Keratinocyte (primary cell): ENCODE data around the gene DYNLRB1. TPM values are rescaled to one million over a fixed set of nuclear protein-coding genes. Genes with fewer than 3 reads are reported as not detected.
"Not testable (repeated sequence)": the region's sequence is repeated elsewhere in the genome, so short reads cannot be mapped to it uniquely, and the experiment has no call there.

ENCODE experiments used
- DNase-seq: peaks from one replicate; pipeline ENCODE4 v3.0.0-alpha.2; 2011; ENCODE audit warnings: low read depth, missing footprints, low spot score
- FAIRE-seq: peaks from 2 replicates; lab custom pipeline; 2011; peaks lifted over from hg19 to GRCh38; lab: Jason Lieb, UNC
- H2AFZ ChIP-seq: 2 replicates; pipeline ENCODE4 v1.6.0; 2012; ENCODE audit warnings: low read length, control low read depth, inconsistent platforms; ENCODE audit not compliant: control insufficient read depth
- H3K27ac ChIP-seq: 2 replicates; pipeline ENCODE4 v1.5.1; 2011; ENCODE audit warnings: low read length; ENCODE audit not compliant: control insufficient read depth, insufficient read depth
- H3K27me3 ChIP-seq: 3 replicates; pipeline ENCODE4 v1.6.0; 2011; ENCODE audit warnings: low read length; ENCODE audit not compliant: control insufficient read depth, insufficient read depth; ENCODE audit errors: extremely low read depth
- H3K36me3 ChIP-seq, 2 experiments: 2 replicates in 1 of 2; 3 replicates in 1 of 2; pipeline ENCODE4 v1.5.1; 2011; ENCODE audit warnings: low read length in 2 of 2, mild to moderate bottlenecking in 1 of 2; ENCODE audit not compliant: control insufficient read depth in 2 of 2, insufficient read depth in 2 of 2; ENCODE audit errors: extremely low read depth in 1 of 2
- H3K4me1 ChIP-seq: 3 replicates; pipeline ENCODE4 v1.5.1; 2011; ENCODE audit warnings: low read length; ENCODE audit not compliant: control insufficient read depth, insufficient read depth; ENCODE audit errors: extremely low read depth
- H3K4me2 ChIP-seq: 3 replicates; pipeline ENCODE4 v1.6.0; 2011; ENCODE audit warnings: low read depth, low read length; ENCODE audit not compliant: control insufficient read depth, insufficient read depth; ENCODE audit errors: extremely low read depth
- H3K4me3 ChIP-seq, 3 experiments: fragments of 200-600 bp in 1 of 3; sonication (generic) in 1 of 3; 2 replicates in 2 of 3; 3 replicates in 1 of 3; pipeline ENCODE4 v1.5.1; 2011 to 2016; ENCODE audit warnings: low read length in 3 of 3, mild to moderate bottlenecking in 3 of 3, control low read depth in 2 of 3, inconsistent platforms in 1 of 3, low read depth in 1 of 3, mixed read lengths in 1 of 3, mixed run types in 1 of 3, moderate library complexity in 1 of 3; ENCODE audit not compliant: control insufficient read depth in 2 of 3, insufficient read depth in 2 of 3; ENCODE audit errors: extremely low read depth in 1 of 3
- H3K79me2 ChIP-seq: 2 replicates; pipeline ENCODE4 v1.6.0; 2012; ENCODE audit warnings: low read length; ENCODE audit not compliant: control insufficient read depth, insufficient read depth
- H3K9ac ChIP-seq: 3 replicates; pipeline ENCODE4 v1.6.0; 2011; ENCODE audit warnings: low read length; ENCODE audit not compliant: control insufficient read depth, insufficient read depth; ENCODE audit errors: extremely low read depth
- H3K9me1 ChIP-seq: 3 replicates; pipeline ENCODE4 v1.6.0; 2011; ENCODE audit warnings: low read length; ENCODE audit not compliant: control insufficient read depth, insufficient read depth; ENCODE audit errors: extremely low read depth
- H3K9me3 ChIP-seq: 2 replicates; pipeline ENCODE4 v1.5.1; 2012; ENCODE audit warnings: low read depth, low read length; ENCODE audit not compliant: control insufficient read depth
- H4K20me1 ChIP-seq: 3 replicates; pipeline ENCODE4 v1.6.0; 2011; ENCODE audit warnings: low read length; ENCODE audit not compliant: control insufficient read depth, insufficient read depth; ENCODE audit errors: extremely low read depth
- EZH2 ChIP-seq: IDR thresholded peaks from one replicate; pipeline ENCODE4 v1.6.1; 2012; ENCODE audit warnings: inconsistent platforms, mild to moderate bottlenecking, low read length, moderate library complexity
- dilution Hi-C: fragments of 300-500 bp; cut with MboI; formaldehyde crosslinking; loops from one replicate; pipeline ENCODE4 v1.7.0; 2020; ENCODE audit warnings: low sequenced_read_pairs; ENCODE audit not compliant: extremely low pct_ligation_motif_present
- polyA plus RNA-seq, 5 experiments: library from polyadenylated mRNA; depleted of rRNA in 3 of 5; stranded (reverse) in 3 of 5; stranded (forward) in 1 of 5; unstranded in 1 of 5; fragments of >200 nt; gene quantifications; 1 replicate in 1 of 5; 2 replicates in 3 of 5; 3 replicates in 1 of 5; pipeline versions ENCODE4 v1.2.1 to v1.2.3, GENCODE V29; 2011 to 2012; ENCODE audit warnings: missing spikeins in 2 of 5, low read depth in 1 of 5, low replicate concordance in 1 of 5
- TF ChIP-seq, protein P1 (sequence below), 3 experiments: IDR thresholded peaks in 1 of 3; conservative IDR thresholded peaks in 1 of 3; optimal IDR thresholded peaks in 1 of 3; 2 replicates in 2 of 3; 3 replicates in 1 of 3; pipeline versions ENCODE3 to v1.5.1; 2011; ENCODE audit warnings: low read length in 3 of 3, mild to moderate bottlenecking in 3 of 3, moderate library complexity in 2 of 3, control low read depth in 1 of 3, inconsistent platforms in 1 of 3; ENCODE audit not compliant: insufficient read depth in 2 of 3; ENCODE audit errors: extremely low read depth in 1 of 3

The DYNLRB1 gene
- polyA plus RNA-seq, 1 donor (not counting 4 experiments of a cell fraction or from before 2014, with no cell fraction given), result 156 TPM

DNA sequence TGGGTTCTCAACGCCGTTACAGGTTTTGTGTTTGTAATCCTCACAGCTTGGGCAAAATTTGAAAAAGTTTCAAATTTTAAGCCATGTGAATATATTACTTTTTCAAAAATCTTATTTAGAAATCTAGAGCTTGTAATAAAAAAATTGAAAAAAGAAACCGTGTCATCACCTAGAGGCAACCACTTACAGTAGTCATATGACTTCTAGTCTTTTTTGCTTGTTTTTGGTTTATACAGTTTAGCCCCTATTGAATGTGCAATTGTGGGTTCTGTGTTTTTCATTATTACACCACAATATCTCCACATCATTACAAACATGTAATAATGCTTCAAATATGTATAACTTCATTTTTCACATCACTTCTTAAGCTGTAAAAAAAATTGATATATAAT lies 888 bp downstream of the DYNLRB1 start:
- DNase-seq (no peak), FAIRE-seq (no peak)
- Histone ChIP-seq H3K9me1 (no peaks in the 10 kb centered on the region), H4K20me1 (peaks cover 7% of the 10 kb centered on the region), H3K4me3 (peak overlapping the region; percentile 83 to 98 (median 97)), H3K4me1 (peaks cover 25% of the 10 kb centered on the region), H3K27ac (peak overlapping the region; percentile 96), H3K36me3 (peaks cover 8 to 18% of the 10 kb centered on the region in 2 experiments), H3K27me3 (no peaks in the 10 kb centered on the region), H3K9ac (peak overlapping the region; percentile 96), H2AFZ (no peak overlapping the region), H3K79me2 (peaks cover 53% of the 10 kb centered on the region), H3K9me3 (no peaks in the 10 kb centered on the region), H3K4me2 (peak overlapping the region; percentile 69)
- dilution Hi-C loops, result no loop called here
- TF ChIP-seq, protein P1, sequence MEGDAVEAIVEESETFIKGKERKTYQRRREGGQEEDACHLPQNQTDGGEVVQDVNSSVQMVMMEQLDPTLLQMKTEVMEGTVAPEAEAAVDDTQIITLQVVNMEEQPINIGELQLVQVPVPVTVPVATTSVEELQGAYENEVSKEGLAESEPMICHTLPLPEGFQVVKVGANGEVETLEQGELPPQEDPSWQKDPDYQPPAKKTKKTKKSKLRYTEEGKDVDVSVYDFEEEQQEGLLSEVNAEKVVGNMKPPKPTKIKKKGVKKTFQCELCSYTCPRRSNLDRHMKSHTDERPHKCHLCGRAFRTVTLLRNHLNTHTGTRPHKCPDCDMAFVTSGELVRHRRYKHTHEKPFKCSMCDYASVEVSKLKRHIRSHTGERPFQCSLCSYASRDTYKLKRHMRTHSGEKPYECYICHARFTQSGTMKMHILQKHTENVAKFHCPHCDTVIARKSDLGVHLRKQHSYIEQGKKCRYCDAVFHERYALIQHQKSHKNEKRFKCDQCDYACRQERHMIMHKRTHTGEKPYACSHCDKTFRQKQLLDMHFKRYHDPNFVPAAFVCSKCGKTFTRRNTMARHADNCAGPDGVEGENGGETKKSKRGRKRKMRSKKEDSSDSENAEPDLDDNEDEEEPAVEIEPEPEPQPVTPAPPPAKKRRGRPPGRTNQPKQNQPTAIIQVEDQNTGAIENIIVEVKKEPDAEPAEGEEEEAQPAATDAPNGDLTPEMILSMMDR (optimal IDR thresholded peaks at IDR 0.05 in 1 of 3, IDR thresholded peaks at IDR 0.05 in 1 of 3, conservative IDR thresholded peaks at IDR 0.05 in 1 of 3; ENCODE audit: extremely low read depth in 1 of 3, insufficient read depth in 2 of 3, low read length in 3 of 3), result no peak
- no peak for TF ChIP-seq EZH2

DNA sequence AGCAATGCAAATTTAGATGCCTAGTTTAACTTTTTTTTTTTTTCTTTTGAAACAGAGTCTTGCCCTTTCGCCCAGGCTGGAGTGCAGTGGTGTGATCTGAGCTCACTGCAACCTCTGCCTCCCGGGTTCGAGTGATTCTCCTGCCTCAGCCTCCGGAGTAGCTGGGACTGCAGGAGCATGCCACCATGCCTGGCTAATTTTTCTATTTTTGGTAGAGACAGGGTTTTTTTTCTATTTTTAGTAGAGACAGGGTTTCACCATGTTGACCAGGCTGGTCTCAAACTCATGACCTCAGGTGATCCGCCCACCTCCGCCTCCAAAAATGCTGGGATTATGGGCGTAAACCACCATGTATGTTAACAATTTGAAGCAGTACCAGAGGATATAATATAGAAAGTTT lies 2.6 kb downstream of the DYNLRB1 start:
- H3K9ac ChIP-seq, H2AFZ ChIP-seq, H3K27ac ChIP-seq, H3K9me3 ChIP-seq, H3K27me3 ChIP-seq, H3K4me2 ChIP-seq, H3K4me3 ChIP-seq, H3K9me1 ChIP-seq, DNase-seq, FAIRE-seq, dilution Hi-C loops: not testable (repeated sequence)
- Histone ChIP-seq H3K79me2 (peaks cover 66% of the 10 kb centered on the region), H3K4me1 (peaks cover 20% of the 10 kb centered on the region), H4K20me1 (peaks cover 13% of the 10 kb centered on the region), H3K36me3 (peaks cover 5 to 12% of the 10 kb centered on the region in 2 experiments)

DNA sequence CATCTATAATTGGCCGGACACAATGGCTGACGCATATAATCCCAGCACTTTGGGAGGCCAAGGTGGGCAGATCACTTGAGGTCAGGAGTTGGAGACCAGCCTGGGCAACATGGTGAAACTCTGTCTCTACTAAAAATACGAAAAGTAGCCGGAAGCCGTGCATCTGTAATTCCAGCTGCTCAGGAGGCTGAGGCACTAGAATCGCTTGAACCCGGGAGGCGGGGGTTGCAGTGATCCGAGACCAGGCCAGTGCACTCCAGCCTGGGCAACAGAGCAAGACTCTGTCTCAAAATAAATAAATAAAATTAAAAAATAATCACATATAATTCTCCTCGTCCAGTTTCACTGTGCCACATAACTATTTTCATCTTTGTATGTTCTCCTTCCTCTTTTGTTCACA lies 3.6 kb downstream of the DYNLRB1 start:
- Histone ChIP-seq H3K4me1 (peaks cover 12% of the 10 kb centered on the region), H3K79me2 (peaks cover 70% of the 10 kb centered on the region), H4K20me1 (peaks cover 13% of the 10 kb centered on the region)
- dilution Hi-C loops, H3K27ac ChIP-seq, H2AFZ ChIP-seq, H3K9me3 ChIP-seq, H3K4me3 ChIP-seq, H3K36me3 ChIP-seq, FAIRE-seq, H3K9ac ChIP-seq, H3K4me2 ChIP-seq, DNase-seq, H3K27me3 ChIP-seq, H3K9me1 ChIP-seq: not testable (repeated sequence)
